HuH-7.5 (cell line): ENCODE results near the gene NAPSA.
"Not testable (repeated sequence)": the region's sequence is repeated elsewhere in the genome, so short reads cannot be mapped to it uniquely, and the experiment has no call there.

Experiments used
- DNase-seq: peaks from one replicate; pipeline ENCODE4 v3.0.0; 2011; ENCODE audit warnings: low spot score

Gene NAPSA

DNA sequence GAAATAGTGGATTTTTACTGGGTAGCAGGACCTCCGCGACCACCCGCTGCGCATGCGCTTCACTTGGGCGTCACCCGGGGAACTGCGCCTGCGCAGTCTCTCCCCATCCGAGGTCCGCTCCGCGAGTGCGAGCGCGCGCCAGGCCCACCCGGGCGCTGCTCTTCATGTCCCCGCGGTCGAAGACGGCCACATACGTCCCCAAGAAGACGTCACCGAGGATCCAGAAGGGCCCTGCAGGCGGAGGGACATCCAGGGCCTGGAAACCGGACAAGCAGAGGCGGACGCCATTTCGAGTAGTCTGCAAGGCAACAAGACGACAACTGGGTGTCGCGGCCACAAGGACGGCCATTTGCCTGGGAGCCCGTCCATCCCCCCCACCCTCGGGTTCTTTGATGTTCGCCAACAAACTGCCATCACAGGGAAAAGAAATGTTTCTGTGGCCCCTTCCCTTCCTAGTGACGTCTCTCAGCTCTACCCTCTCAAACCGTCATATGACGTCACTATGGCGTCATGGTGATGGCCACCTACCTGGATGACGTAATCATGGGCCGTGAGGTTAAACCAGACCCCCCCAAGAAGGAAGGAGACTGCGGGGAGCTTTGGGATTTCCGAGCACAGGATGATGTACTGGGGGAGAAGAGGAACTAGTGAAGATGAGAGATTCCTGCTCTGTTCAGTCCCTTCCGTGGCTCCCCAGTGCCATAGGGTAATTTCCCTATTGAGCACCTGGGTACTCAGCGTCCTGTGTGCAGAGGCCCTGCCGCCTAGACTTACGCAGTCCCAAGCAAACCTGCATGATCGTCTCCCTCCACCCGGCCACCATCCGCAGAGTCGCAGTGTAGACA is 6.7 kb downstream of the NAPSA start:
- DNase-seq: no peak

- no peak for DNase-seq
These were observed 8.0 kb downstream of the NAPSA start for GRCh38 chr19:50357178-50358100.

GRCh38 chr19:50356691-50357177 is 8.7 kb downstream of the NAPSA start:
- DNase-seq: no peak

DNA sequence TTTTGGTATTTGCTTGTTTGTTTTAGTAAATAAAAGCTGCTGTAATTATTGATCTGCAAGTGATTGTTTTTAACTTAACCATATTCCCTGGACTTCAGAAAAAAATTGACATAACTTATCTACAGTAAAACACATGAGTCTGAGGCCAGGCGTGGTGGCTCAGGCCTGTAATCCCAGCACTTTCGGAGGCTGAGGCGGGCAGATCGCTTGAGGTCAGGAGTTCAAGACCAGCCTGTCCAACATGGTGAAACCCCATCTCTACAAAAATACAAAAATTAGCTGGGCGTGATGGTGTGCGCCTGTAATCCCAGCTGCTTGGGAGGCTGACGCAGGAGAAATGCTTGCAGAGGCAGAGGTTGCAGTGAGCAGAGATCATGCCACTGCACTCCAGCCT is 12.0 kb downstream of the NAPSA start:
- not testable (repeated sequence) for DNase-seq

- DNase-seq: no peak
These were observed 13.2 kb downstream of the NAPSA start for GRCh38 chr19:50352242-50352641.

DNA sequence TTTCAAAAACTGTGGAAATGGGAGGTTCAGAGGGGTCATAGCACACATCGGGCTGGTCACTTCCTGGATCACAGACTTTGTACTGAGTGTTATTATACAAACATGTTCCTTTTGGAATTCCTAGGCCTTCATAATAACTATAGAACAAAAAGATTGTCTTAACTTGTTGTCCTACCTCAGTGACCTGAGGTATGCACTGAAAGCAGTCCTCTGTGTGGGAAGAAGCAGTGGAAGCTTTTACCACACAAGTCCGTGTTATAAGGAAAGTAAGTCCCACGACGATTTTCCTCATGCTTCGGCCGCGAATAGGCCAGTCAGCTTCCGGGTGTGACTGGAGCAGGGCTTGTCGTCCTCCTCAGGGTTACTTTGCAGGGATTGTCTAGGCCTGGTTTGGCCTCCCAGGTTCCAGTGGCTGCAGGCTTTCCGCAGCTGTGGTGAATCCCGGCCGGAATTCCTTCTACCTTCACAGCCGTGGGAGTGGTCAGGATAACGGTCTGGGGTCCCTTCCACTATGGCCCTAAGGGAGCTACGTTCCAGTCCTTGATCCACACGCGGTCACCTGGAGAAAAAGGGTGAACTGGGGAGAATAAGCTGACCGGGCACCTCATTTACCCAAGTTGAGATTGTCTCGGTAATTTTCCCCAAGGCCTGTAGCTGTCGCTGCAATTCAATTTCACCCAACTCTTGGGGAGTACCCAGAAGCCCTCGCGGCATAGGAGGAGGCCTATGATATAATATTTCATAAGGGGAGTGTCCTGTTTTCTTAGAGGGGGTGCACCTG is 16.0 kb downstream of the NAPSA start:
- DNase-seq: no peak

DNA sequence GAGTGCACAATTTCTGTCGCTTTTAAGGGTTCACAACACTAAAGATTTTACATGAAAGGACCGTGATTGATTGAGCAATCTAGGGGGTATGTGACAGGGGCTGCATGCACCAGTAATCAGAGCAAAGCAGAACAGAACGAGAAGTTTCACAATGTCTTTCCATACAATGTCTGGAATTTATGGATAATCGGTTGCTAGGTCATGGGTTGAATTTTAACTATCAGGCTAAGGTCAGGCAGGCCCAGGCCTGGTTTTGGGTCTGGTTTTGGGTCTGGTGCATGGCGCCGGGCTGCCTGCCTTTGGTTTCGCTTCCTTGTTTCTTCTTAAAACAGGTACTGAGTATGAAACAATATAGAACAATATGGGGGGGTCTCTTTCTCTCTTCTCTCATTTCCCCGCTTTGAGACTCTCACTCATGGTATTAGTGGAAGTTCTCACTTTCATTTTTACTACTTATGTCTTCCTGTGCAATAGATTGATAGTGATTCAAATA is 18.3 kb downstream of the NAPSA start:
- not testable (repeated sequence) for DNase-seq

DNA sequence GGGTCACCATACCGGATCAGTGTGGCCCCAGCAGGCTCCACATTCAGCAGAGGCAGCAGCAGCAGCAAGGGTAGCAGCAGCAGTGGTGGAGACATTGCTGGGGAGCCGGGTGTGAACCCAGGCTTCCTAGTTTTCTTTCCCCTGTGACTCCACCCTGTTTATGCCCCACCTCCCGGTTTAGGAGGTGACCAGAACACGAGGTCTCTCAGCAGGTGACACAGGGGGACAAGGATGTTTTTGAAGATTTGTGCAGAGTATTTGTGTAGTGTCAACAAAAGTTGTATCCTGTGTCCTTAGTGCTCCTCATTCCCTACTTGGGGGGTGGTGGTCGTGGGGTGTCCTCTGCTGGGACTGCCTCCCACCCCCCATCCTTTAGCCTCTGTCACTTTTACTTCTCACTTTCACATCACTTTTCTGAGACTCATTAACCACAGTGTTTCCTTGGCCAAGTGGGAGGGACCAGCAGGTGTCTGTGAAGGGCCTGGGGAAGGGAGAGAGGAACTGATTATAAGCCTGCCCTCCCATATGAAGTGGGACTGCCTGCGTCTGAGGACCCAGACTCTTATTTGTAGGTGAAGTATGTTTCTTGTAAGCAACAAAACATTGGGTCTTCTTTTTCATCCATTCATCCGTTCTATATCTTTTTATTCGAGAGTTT is 20.6 kb downstream of the NAPSA start:
- DNase-seq: no peak

DNA sequence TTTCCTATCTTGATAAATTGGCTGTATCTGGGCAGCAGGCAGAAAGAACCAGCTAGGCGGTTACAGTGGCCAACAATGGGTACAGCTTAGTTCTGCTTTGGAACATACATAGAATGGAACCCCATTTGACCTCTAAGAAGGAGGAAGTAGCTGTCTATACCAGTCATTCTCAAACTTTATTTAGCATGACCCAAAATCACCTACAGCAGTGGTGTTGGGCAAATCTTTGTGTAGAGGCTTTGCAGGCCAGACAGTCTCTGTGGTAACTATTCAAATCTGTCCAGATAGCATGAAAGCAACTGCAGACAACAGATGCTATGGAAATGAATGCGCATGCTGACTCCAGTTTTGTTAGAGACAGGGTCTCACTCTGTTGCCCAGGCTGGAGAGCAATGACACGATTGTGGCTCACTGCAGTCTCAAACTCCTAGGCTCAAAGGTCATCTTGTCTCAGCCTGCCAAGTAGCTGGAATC is 24.3 kb downstream of the NAPSA start:
- DNase-seq: no peak

DNA sequence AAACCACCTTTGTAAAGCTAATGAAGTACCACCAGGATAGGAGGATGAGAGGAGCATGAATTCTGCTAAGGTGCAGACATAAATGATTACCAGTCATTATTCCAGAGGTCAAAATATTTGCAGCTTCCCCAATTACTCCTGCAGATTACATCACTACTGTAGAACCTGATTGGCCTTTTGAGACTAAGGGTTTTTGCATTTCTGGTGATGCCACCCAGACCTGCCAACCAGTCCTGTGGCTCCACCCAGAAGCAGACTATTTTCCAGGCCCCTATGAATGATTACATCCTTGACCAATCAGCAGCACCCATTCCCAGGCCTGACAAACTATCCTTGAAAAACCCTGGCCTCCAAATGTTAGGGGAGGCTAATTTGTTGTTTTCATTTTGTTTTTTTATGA is 25.1 kb downstream of the NAPSA start:
- DNase-seq: no peak

DNA sequence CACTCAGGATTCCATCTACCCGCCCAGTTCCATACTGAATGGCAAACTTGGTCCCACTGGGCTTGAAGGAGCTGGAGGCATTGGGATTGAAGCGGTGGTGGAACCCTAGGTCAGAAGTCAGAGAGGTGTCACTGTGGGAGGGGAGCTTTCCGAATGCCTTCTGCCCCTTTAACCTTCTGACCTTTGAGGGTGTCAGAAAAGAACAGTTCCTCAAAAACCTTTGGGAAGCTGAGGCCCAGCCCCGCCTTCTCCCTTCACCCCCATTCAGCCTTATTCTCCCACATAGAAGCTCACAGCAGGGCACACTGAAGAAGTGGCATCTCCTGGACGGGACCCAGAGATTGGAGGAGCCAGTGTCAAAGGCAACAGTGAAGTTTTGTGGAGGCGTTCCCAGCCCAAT is 28.4 kb downstream of the NAPSA start:
- DNase-seq: not testable (repeated sequence)

DNA sequence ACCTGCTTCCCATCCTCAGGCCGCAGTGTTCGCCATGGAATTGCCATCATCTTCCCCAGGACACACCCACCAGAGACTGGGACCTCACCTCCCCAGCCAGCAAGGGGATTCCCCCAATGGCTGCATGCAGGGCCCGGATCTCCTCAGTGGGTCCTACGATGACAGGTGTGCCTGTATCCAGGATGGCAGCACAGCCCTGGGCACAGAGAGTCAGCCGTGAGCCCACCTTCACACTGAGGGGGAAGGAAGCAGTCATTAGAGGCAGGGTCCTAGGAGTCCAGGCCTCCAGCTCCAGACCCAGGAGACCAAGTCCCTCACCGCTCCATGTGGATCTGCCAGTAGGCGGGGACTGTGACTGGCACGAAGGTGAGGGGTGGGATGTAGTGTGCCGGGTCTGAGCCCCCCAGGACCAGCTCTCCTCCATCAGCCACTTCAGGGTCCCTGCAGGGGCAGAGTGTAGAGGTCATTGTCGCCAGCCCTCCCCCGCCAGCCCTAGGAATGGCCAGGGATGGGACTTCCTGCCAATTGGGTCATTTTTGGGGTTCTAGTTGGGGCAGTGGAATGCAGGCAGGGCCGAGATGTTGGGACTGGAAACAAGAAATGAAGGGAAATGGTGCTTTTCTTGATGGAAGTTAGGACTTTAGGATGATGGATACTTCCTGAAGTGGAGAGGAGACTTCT is 30.6 kb downstream of the NAPSA start:
- no peak for DNase-seq

GRCh38 chr19:50333737-50334617 is 31.5 kb downstream of the NAPSA start:
- DNase-seq: peak; percentile 89

GRCh38 chr19:50333235-50333736 is 32.2 kb downstream of the NAPSA start:
- DNase-seq: no peak

DNA sequence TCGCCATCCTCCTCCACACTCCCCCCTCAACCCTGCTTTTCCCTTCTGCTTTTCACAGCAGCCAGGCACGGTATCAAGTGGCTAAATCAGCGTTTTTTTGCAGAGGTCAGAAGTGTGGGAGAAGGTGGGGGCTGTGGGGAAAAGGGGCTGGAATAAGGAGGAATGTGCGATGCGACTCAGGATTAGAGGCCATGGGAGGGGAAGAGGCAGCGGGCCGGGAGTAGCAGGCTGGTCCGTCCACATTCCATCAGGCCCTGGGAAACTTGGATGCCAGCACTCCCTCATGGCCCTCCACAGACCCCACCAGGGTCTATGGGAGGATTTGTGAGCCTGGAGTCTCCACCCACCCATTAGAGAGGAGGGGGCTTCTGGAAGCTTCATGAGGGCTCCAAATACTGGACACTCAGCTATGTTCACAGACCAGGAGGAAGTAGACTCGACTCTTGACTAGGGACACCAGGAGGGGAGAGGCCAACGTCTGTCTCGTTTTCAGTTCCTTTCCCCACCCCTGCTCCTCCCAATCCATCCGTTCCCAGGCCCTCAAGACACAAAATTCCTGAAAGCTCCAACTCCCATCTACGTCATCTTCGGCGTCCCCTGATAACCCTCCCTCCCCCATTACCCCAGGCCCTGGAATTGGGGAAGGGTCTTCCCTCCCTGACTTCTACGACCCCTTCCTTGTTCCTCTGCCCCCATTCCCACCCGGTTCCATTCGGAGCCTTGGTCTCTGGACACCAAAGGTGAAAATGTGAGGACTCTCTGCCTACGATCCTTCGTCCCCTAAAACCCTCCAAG is 33.0 kb downstream of the NAPSA start:
- peak; percentile 9 for DNase-seq

DNA sequence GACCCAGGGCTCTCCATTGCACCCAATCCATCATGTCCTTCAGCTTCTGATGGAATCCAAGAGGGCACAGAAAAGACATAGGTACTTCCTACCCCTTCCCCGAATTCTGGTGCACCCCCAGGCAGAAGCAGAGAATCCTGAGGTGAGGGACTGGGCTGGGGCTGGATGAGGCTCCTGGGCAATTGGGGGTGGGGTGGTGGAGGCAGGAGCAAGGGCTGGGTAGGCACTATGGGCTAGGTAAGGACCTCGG is 33.5 kb downstream of the NAPSA start:
- DNase-seq: peak; percentile 24

GRCh38 chr19:50331221-50331993 is 34.0 kb downstream of the NAPSA start:
- DNase-seq: peak; percentile 20
